HG03159 (cell line): ENCODE measurements around the gene TMEM238.
"Not testable (repeated sequence)": the region's sequence is repeated elsewhere in the genome, so short reads cannot be mapped to it uniquely, and the experiment has no call there.

Source experiments
- ATAC-seq: cut with Tn5 transposase; IDR thresholded peaks from one replicate; pipeline ENCODE4 v1.9.1; 2021; ENCODE audit warnings: mild to moderate bottlenecking, moderate library complexity; ENCODE audit not compliant: unreplicated experiment

TMEM238 gene

GRCh38 chr19:55341595-55342531, 42.2 kb downstream of the TMEM238 start:
- ATAC-seq = no peak

GRCh38 chr19:55341171-55341588, 42.9 kb downstream of the TMEM238 start:
- no peak for ATAC-seq

GRCh38 chr19:55340784-55341147, 43.3 kb downstream of the TMEM238 start:
- ATAC-seq = no peak

- no peak for ATAC-seq
Observed at GRCh38 chr19:55339889-55340783, 44.0 kb downstream of the TMEM238 start.

- peak; percentile 80 for ATAC-seq
Observed at GRCh38 chr19:55339105-55339888, 44.8 kb downstream of the TMEM238 start, which contains the start of gene KMT5C. KMT5C (plus strand) TSS chr19:55339876; CDS start chr19:55341937, 2,061 bp downstream.

GRCh38 chr19:55336101-55336500, 48.0 kb downstream of the TMEM238 start:
- ATAC-seq = no peak

- ATAC-seq = no peak
Observed at GRCh38 chr19:55333870-55334269, 50.2 kb downstream of the TMEM238 start.

GRCh38 chr19:55329791-55330190, 54.3 kb downstream of the TMEM238 start:
- not testable (repeated sequence) for ATAC-seq
